22Rv1 (cell line): Measurements from ENCODE around the gene CDCA8.

Experiments used
- CTCF ChIP-seq: fragments of 450-650 bp; IDR thresholded peaks from 2 replicates; pipeline ENCODE4 v1.5.1; 2017; ENCODE audit warnings: mild to moderate bottlenecking
- ZFX ChIP-seq: fragments of 450-650 bp; IDR thresholded peaks from 2 replicates; pipeline ENCODE4 v1.6.1; 2017; ENCODE audit warnings: antibody characterized with exemption, borderline replicate concordance

GRCh38 chr1:37680933-37681332 is 11.4 kb upstream of the CDCA8 start:
- TF ChIP-seq CTCF = no peak
- TF ChIP-seq ZFX = no peak
